Measurements from ENCODE around the gene FITM2.

- no peak for TF ChIP-seq KLF16 (tag by site-specific recombination; IDR thresholded peaks at IDR 0.05)
- no peak for TF ChIP-seq HOXA7 (CRISPR knock-in tag; IDR thresholded peaks at IDR 0.05; ENCODE audit: borderline replicate concordance)
- TF ChIP-seq CTCF (tag by site-specific recombination; IDR thresholded peaks at IDR 0.05), result no peak
- TF ChIP-seq HOXC10 (CRISPR knock-in tag; IDR thresholded peaks at IDR 0.05), result no peak
- no peak for TF ChIP-seq ZNF362 (tag by site-specific recombination; IDR thresholded peaks at IDR 0.05)
- no peak for TF ChIP-seq ZNF792 (tag by site-specific recombination; IDR thresholded peaks at IDR 0.05)
- TF ChIP-seq KLF9 (tag by site-specific recombination; IDR thresholded peaks at IDR 0.05; ENCODE audit: low read depth), result no peak
- TF ChIP-seq GLI4 (tag by site-specific recombination; IDR thresholded peaks at IDR 0.05), result no peak
- TF ChIP-seq ZNF549 (tag by site-specific recombination; IDR thresholded peaks at IDR 0.05), result no peak
- no peak for TF ChIP-seq ELK4 (IDR thresholded peaks at IDR 0.05; ENCODE audit: borderline replicate concordance, low read depth, low read length)
- TF ChIP-seq SALL2 (tag by site-specific recombination; IDR thresholded peaks at IDR 0.05; ENCODE audit: borderline replicate concordance), result no peak
- TF ChIP-seq ZNF37A (tag by site-specific recombination; IDR thresholded peaks at IDR 0.05), result no peak
Observed at GRCh38 chr20:44271915-44272663, 38.9 kb downstream of the FITM2 start.
